Ovary (tissue), 3 donors: ENCODE results near the gene CD70.
"Not testable (repeated sequence)": the region's sequence is repeated elsewhere in the genome, so short reads cannot be mapped to it uniquely, and the experiment has no call there.

Experiments
- CTCF ChIP-seq, 3 donors: fragments of 450-650 bp in 2 of 3; fragments of 200-600 bp in 1 of 3; IDR thresholded peaks; one replicate each; pipeline versions ENCODE4 v1.5.1 to v1.8.0; 2016 to 2022; ENCODE audit warnings: antibody characterized with exemption in 3 of 3, mild to moderate bottlenecking in 1 of 3
- POLR2A ChIP-seq: fragments of 450-650 bp; IDR thresholded peaks from one replicate; pipeline ENCODE4 v1.6.1; 2017; ENCODE audit warnings: antibody characterized with exemption, mild to moderate bottlenecking, moderate library complexity
- donor health status: DM: no; HTN: no; CAD: no.

GRCh38 chr19:6550679-6551078, 40.3 kb downstream of the CD70 start:
- not testable (repeated sequence) for TF ChIP-seq POLR2A; CTCF (IDR thresholded peaks at IDR 0.05)
